ENCODE results near the gene UGT1A8. TPM values are rescaled to one million over a fixed set of nuclear protein-coding genes. Genes with fewer than 3 reads are reported as not detected.
"Not testable (repeated sequence)": the region's sequence is repeated elsewhere in the genome, so short reads cannot be mapped to it uniquely, and the experiment has no call there.

Gene UGT1A8
- total and polyA plus RNA-seq, 10 donors = not detected

- TF ChIP-seq CTCF (IDR thresholded peaks at IDR 0.05 in 8 of 11, conservative IDR thresholded peaks at IDR 0.05 in 3 of 11) = no peak
- TF ChIP-seq POLR2A (IDR thresholded peaks at IDR 0.05) = no peak
- no peak for TF ChIP-seq POLR2AphosphoS5 (IDR thresholded peaks at IDR 0.05)
- DNase-seq = no peak
- WGBS, 5 donors = 93 to 95% (median 94%) methylated on average over 42 to 46 of the region's 46 CpGs
- no peaks in the 10 kb centered on the region for H3K9me3 ChIP-seq
- H3K36me3 ChIP-seq = no peaks in the 10 kb centered on the region
- H3K4me3 ChIP-seq = no peak overlapping the region
- no peak overlapping the region for H3K27ac ChIP-seq
- intact Hi-C loops (cut with DNase I; ENCODE audit: low total_unique reads) = no loop called here
- peaks cover 0 to 6% (median 0%) of the 10 kb centered on the region in 7 donors for H3K27me3 ChIP-seq (replicated peaks in 1 of 7)
- no peaks in the 10 kb centered on the region for H3K4me1 ChIP-seq
Measured at GRCh38 chr2:233743464-233744259, 126.2 kb downstream of the UGT1A8 start.

GRCh38 chr2:233745073-233745755, 127.8 kb downstream of the UGT1A8 start:
- no peak for TF ChIP-seq POLR2A (IDR thresholded peaks at IDR 0.05)
- TF ChIP-seq POLR2AphosphoS5 (IDR thresholded peaks at IDR 0.05) = no peak
- Histone ChIP-seq H3K27ac (no peak overlapping the region), H3K36me3 (no peaks in the 10 kb centered on the region), H3K4me3 (no peak overlapping the region), H3K4me1 (no peaks in the 10 kb centered on the region), H3K9me3 (peaks cover 0 to 5% (median 2%) of the 10 kb centered on the region in 8 donors), H3K27me3 (replicated peaks in 1 of 7) (peaks cover 0 to 4% (median 0%) of the 10 kb centered on the region in 7 donors)
- 74 to 87% (median 79%) methylated on average over 5 of the region's 5 CpGs for WGBS, 5 donors
- no peak for DNase-seq
- intact Hi-C loops (cut with DNase I; ENCODE audit: low total_unique reads) = no loop called here

GRCh38 chr2:233745838-233746237, 128.4 kb downstream of the UGT1A8 start:
- H3K4me3 ChIP-seq; DNase-seq; H3K4me1 ChIP-seq; H3K36me3 ChIP-seq; H3K27ac ChIP-seq; H3K27me3 ChIP-seq (replicated peaks in 1 of 7); intact Hi-C loops (cut with DNase I; ENCODE audit: low total_unique reads): not testable (repeated sequence)
- 56 to 80% (median 75%) methylated on average over 2 of the region's 2 CpGs for WGBS, 5 donors
- H3K9me3 ChIP-seq = peaks cover 0 to 11% (median 8%) of the 10 kb centered on the region in 8 donors

GRCh38 chr2:233746475-233747282, 129.2 kb downstream of the UGT1A8 start:
- peaks cover 0 to 19% (median 16%) of the 10 kb centered on the region in 8 donors for H3K9me3 ChIP-seq
- no peak overlapping the region for H3K27ac ChIP-seq
- TF ChIP-seq POLR2AphosphoS5 (IDR thresholded peaks at IDR 0.05) = no peak
- no peak for TF ChIP-seq CTCF (IDR thresholded peaks at IDR 0.05 in 8 of 11, conservative IDR thresholded peaks at IDR 0.05 in 3 of 11)
- no peak for TF ChIP-seq POLR2A (IDR thresholded peaks at IDR 0.05)
- H3K4me1 ChIP-seq = no peaks in the 10 kb centered on the region
- H3K27me3 ChIP-seq (replicated peaks in 1 of 7) = peaks cover 0 to 4% (median 0%) of the 10 kb centered on the region in 7 donors
- no peak for DNase-seq
- no peaks in the 10 kb centered on the region for H3K36me3 ChIP-seq
- H3K4me3 ChIP-seq = no peak overlapping the region
- intact Hi-C loops (cut with DNase I; ENCODE audit: low total_unique reads) = no loop called here
- 78 to 83% (median 82%) methylated on average over 9 to 10 of the region's 10 CpGs for WGBS, 5 donors

Measured in spleen (tissue), 11 donors.